Lung (tissue), 12 donors: ENCODE data around the gene ELL. TPM values are rescaled to one million over a fixed set of nuclear protein-coding genes. Genes with fewer than 3 reads are reported as not detected.
A peak's percentile ranks its signal among the peaks of the same experiment; 100 is the strongest.

ENCODE experiments used
- ATAC-seq: fragments of 200-7000 bp; cut with Tn5 transposase; one replicate; pipeline ENCODE4 v1.9.1; 2020; ENCODE audit warnings: moderate number of reproducible peaks; ENCODE audit not compliant: insufficient read depth, low FRiP score
- DNase-seq, 3 donors: peaks; one replicate each; pipeline ENCODE4 v3.0.0-alpha.2; 2013 to 2017
- H3K27ac ChIP-seq, 2 donors: one replicate each; pipeline ENCODE4 v1.5.1; 2013; ENCODE audit warnings: mild to moderate bottlenecking in 2 of 2, moderate library complexity in 2 of 2, control low read depth in 1 of 2, inconsistent platforms in 1 of 2, low read depth in 1 of 2, low read length in 1 of 2
- H3K27me3 ChIP-seq, 3 donors: one replicate each; pipeline ENCODE4 v1.5.1; 2013; ENCODE audit warnings: low read length in 2 of 3; ENCODE audit not compliant: control insufficient read depth in 3 of 3, insufficient read depth in 3 of 3
- H3K36me3 ChIP-seq, 4 donors: one replicate each; pipeline ENCODE4 v1.5.1; 2013; ENCODE audit warnings: low read length in 4 of 4, mild to moderate bottlenecking in 1 of 4, moderate library complexity in 1 of 4; ENCODE audit not compliant: control insufficient read depth in 4 of 4, insufficient read depth in 4 of 4
- H3K4me1 ChIP-seq, 5 donors: one replicate each; pipeline ENCODE4 v1.5.1; 2013; ENCODE audit warnings: low read length in 5 of 5, mild to moderate bottlenecking in 2 of 5, moderate library complexity in 1 of 5; ENCODE audit not compliant: control insufficient read depth in 5 of 5, insufficient read depth in 5 of 5
- H3K4me3 ChIP-seq: one replicate; pipeline ENCODE4 v1.5.1; 2013; ENCODE audit warnings: mild to moderate bottlenecking, control low read depth, moderate library complexity
- H3K9ac ChIP-seq, 2 donors: one replicate each; pipeline ENCODE4 v1.5.1; 2013; ENCODE audit warnings: low read length in 2 of 2, control low read depth in 1 of 2; ENCODE audit not compliant: insufficient read depth in 1 of 2
- H3K9me3 ChIP-seq, 4 donors: one replicate each; pipeline ENCODE4 v1.5.1; 2013; ENCODE audit warnings: low read length in 3 of 4, mild to moderate bottlenecking in 1 of 4, moderate library complexity in 1 of 4; ENCODE audit not compliant: control insufficient read depth in 4 of 4, insufficient read depth in 3 of 4
- CTCF ChIP-seq: IDR thresholded peaks from 2 replicates; pipeline ENCODE4 v1.5.1; 2012; ENCODE audit warnings: mild to moderate bottlenecking; ENCODE audit errors: control extremely low read depth, extremely low read depth
- WGBS, 2 donors: extraction: QIAGEN DNeasy Blood & Tissue Kit; methylation state at CpG; one replicate each; pipeline ENCODE4 v1.1.7; 2013; 5-methylcytosine and 5-hydroxymethylcytosine counted together
- polyA plus RNA-seq, 2 donors: library from polyadenylated mRNA; stranded (reverse); fragments of 200-250 nt; gene quantifications; one replicate each; pipeline ENCODE4 v1.2.1, GENCODE V29; 2013
- total RNA-seq, 2 donors: library from RNA; depleted of rRNA in 1 of 2; stranded (reverse); fragments of >200 nt in 1 of 2; gene quantifications; one replicate each; pipeline ENCODE4 v1.2.1, GENCODE V29; 2014 to 2021
- donor health status: control.
- donor health status: control.
- donor health status: Bipolar disorder and iron deficiency.
- donor health status: healthy.
- donor health status: DM: yes; HTN: yes; CAD: no.

Gene ELL
- total and polyA plus RNA-seq, 4 donors = 9.3 to 26.8 (median 20.7) TPM

GRCh38 chr19:18489627-18490184, 32.2 kb downstream of the ELL start:
- Histone ChIP-seq H3K36me3 (no peaks in the 10 kb centered on the region), H3K9me3 (no peaks in the 10 kb centered on the region), H3K9ac (no peak overlapping the region), H3K4me1 (peaks cover 14 to 46% (median 21%) of the 10 kb centered on the region in 5 donors), H3K27ac (peak overlapping the region in 1 of 2 donors; percentile 6), H3K4me3 (no peak overlapping the region), H3K27me3 (no peaks in the 10 kb centered on the region)
- TF ChIP-seq CTCF = no peak
- DNase-seq (no peak), ATAC-seq (no peak)
- 89 to 94% methylated on average over 14 of the region's 14 CpGs for WGBS, 2 donors

GRCh38 chr19:18488838-18489626, 32.8 kb downstream of the ELL start:
- peak; percentile 5 for TF ChIP-seq CTCF
- H3K9me3 ChIP-seq = no peaks in the 10 kb centered on the region
- WGBS, 2 donors = 66 to 71% methylated on average over 22 of the region's 22 CpGs
- peaks cover 12 to 40% (median 21%) of the 10 kb centered on the region in 5 donors for H3K4me1 ChIP-seq
- peak in 2 of 3 donors; percentile 32 to 41 for DNase-seq
- H3K36me3 ChIP-seq = no peaks in the 10 kb centered on the region
- no peak overlapping the region for H3K4me3 ChIP-seq
- peak overlapping the region in 1 of 2 donors; percentile 6 for H3K27ac ChIP-seq
- ATAC-seq = no peak
- no peaks in the 10 kb centered on the region for H3K27me3 ChIP-seq
- no peak overlapping the region for H3K9ac ChIP-seq

DNA sequence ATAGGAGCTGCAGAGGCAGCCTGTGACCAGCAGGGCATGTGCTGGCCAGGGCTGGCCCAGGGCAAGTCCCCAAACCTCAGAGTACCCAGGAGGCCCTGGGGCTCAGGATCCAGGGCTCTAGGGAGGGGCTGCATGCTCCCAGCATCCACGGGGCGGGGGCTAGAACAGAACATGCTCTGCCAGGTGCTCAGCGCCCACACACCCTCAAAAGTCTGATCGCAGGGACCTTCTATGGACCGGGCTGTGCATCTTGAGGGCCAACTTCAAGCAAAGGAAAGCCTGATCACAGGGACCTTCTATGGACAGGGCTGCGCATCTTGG, 33.5 kb downstream of the ELL start:
- H3K4me3 ChIP-seq = no peak overlapping the region
- DNase-seq (no peak), ATAC-seq (no peak)
- H3K27ac ChIP-seq = no peak overlapping the region
- no peaks in the 10 kb centered on the region for H3K36me3 ChIP-seq
- peaks cover 8 to 43% (median 15%) of the 10 kb centered on the region in 5 donors for H3K4me1 ChIP-seq
- H3K9me3 ChIP-seq = no peaks in the 10 kb centered on the region
- H3K9ac ChIP-seq = no peak overlapping the region
- no peak for TF ChIP-seq CTCF
- H3K27me3 ChIP-seq = no peaks in the 10 kb centered on the region
- 88 to 91% methylated on average over 6 of the region's 6 CpGs for WGBS, 2 donors
